IMR-90 (cell line): ENCODE data around the gene GPC6. TPM values are rescaled to one million over a fixed set of nuclear protein-coding genes. Genes with fewer than 3 reads are reported as not detected.

Source experiments
- ATAC-seq: fragments of 200-7000 bp; cut with Tn5 transposase; 2 replicates; pipeline ENCODE4 v1.9.1; 2020; ENCODE audit warnings: low read depth, mild to moderate bottlenecking, moderate library complexity
- BruUV-seq: library from RNA; stranded (reverse); fragments of 400-500 nt; replicated peaks from 2 replicates; lab custom pipeline; 2021; lab: Mats Ljungman, UMichigan
- CTCF ChIA-PET: fragments of 300-600 bp; formaldehyde crosslinking; extraction: SDS; loops from one replicate; lab custom pipeline; 2021; ENCODE audit warnings: antibody characterized with exemption; lab: Yijun Ruan, JAX
- POLR2A ChIA-PET: fragments of 300-600 bp; sonication (Branson Sonifier 250); formaldehyde crosslinking; loops from one replicate; lab custom pipeline; 2022; ENCODE audit warnings: antibody characterized with exemption; ENCODE audit not compliant: unreplicated experiment; lab: Charles Lee
- DNase-seq: peaks from one replicate; pipeline ENCODE4 v3.0.0; 2013
- H2AFZ ChIP-seq: replicated peaks from 2 replicates; pipeline ENCODE3; 2013; ENCODE audit warnings: low read length, mild to moderate bottlenecking; ENCODE audit not compliant: poor library complexity
- H2AK5ac ChIP-seq: 2 replicates; pipeline ENCODE4 v1.6.1; 2013; ENCODE audit warnings: low read depth, low read length, inconsistent platforms
- H2AK9ac ChIP-seq: replicated peaks from 2 replicates; pipeline ENCODE3; 2013; ENCODE audit warnings: mild to moderate bottlenecking, low read depth, low read length, moderate library complexity; ENCODE audit not compliant: poor library complexity
- H2BK120ac ChIP-seq: 2 replicates; pipeline ENCODE4 v1.6.1; 2013; ENCODE audit warnings: low read depth, low read length, inconsistent platforms
- H2BK15ac ChIP-seq: 3 replicates; pipeline ENCODE4 v1.6.1; 2013; ENCODE audit warnings: low read depth, low read length, inconsistent platforms
- H2BK20ac ChIP-seq: 2 replicates; pipeline ENCODE4 v1.6.1; 2013; ENCODE audit warnings: low read depth, mild to moderate bottlenecking, inconsistent platforms, low read length, moderate library complexity
- H2BK5ac ChIP-seq: 2 replicates; pipeline ENCODE4 v1.6.1; 2013; ENCODE audit warnings: mild to moderate bottlenecking, low read depth, low read length, inconsistent platforms; ENCODE audit not compliant: poor library complexity, severe bottlenecking
- H3K14ac ChIP-seq: replicated peaks from 2 replicates; pipeline ENCODE4 v1.6.1; 2013; ENCODE audit warnings: low read depth, low read length, inconsistent platforms
- H3K18ac ChIP-seq: 2 replicates; pipeline ENCODE4 v1.6.1; 2013; ENCODE audit warnings: low read depth, low read length, control low read depth
- H3K23ac ChIP-seq: 2 replicates; pipeline ENCODE4 v1.6.1; 2013; ENCODE audit warnings: low read depth, low read length, inconsistent platforms
- H3K27ac ChIP-seq: 2 replicates; pipeline ENCODE4 v1.5.1; 2013; ENCODE audit warnings: mild to moderate bottlenecking, control low read depth, low read length; ENCODE audit not compliant: insufficient read depth
- H3K27me3 ChIP-seq: 2 replicates; pipeline ENCODE4 v1.6.1; 2013; ENCODE audit warnings: low read length; ENCODE audit not compliant: control insufficient read depth, insufficient read depth
- H3K36me3 ChIP-seq: 2 replicates; pipeline ENCODE4 v1.6.1; 2013; ENCODE audit warnings: low read length, mixed read lengths; ENCODE audit not compliant: control insufficient read depth, insufficient read depth
- H3K4ac ChIP-seq: 2 replicates; pipeline ENCODE4 v1.6.1; 2013; ENCODE audit warnings: low read depth, low read length, inconsistent platforms
- H3K4me1 ChIP-seq: 2 replicates; pipeline ENCODE4 v1.6.1; 2013; ENCODE audit warnings: low read length, mixed read lengths; ENCODE audit not compliant: control insufficient read depth, insufficient read depth
- H3K4me2 ChIP-seq: 2 replicates; pipeline ENCODE4 v1.6.1; 2013; ENCODE audit warnings: low read depth, mild to moderate bottlenecking, control low read depth, low read length, moderate library complexity
- H3K4me3 ChIP-seq: 2 replicates; pipeline ENCODE4 v1.5.1; 2013; ENCODE audit warnings: low read depth, mild to moderate bottlenecking, control low read depth, low read length, moderate library complexity; ENCODE audit not compliant: insufficient read depth
- H3K56ac ChIP-seq: 2 replicates; pipeline ENCODE4 v1.6.1; 2013; ENCODE audit warnings: low read length, inconsistent platforms; ENCODE audit not compliant: insufficient read depth; ENCODE audit errors: extremely low read depth
- H3K79me1 ChIP-seq, 2 experiments: 2 replicates each; pipeline ENCODE4 v1.6.1; 2013; ENCODE audit warnings: low read length in 2 of 2, inconsistent platforms in 1 of 2, low read depth in 1 of 2
- H3K9ac ChIP-seq: 2 replicates; pipeline ENCODE4 v1.6.1; 2013; ENCODE audit warnings: low read depth, low read length, control low read depth
- H3K9me1 ChIP-seq: 2 replicates; pipeline ENCODE4 v1.6.1; 2013; ENCODE audit warnings: low read length, inconsistent platforms; ENCODE audit not compliant: insufficient read depth
- H3K9me3 ChIP-seq: 2 replicates; pipeline ENCODE4 v1.6.1; 2013; ENCODE audit warnings: low read length; ENCODE audit not compliant: control insufficient read depth, insufficient read depth
- H4K20me1 ChIP-seq: 2 replicates; pipeline ENCODE4 v1.6.1; 2013; ENCODE audit warnings: low read length, inconsistent platforms; ENCODE audit not compliant: insufficient read depth
- H4K5ac ChIP-seq: 2 replicates; pipeline ENCODE4 v1.6.1; 2013; ENCODE audit warnings: mild to moderate bottlenecking, low read depth, low read length, control low read depth
- H4K8ac ChIP-seq, 2 experiments: 2 replicates each; pipeline ENCODE4 v1.6.1; 2013; ENCODE audit warnings: low read depth in 2 of 2, low read length in 2 of 2, control low read depth in 1 of 2, inconsistent platforms in 1 of 2
- H4K91ac ChIP-seq: 2 replicates; pipeline ENCODE4 v1.6.1; 2013; ENCODE audit warnings: low read depth, low read length, inconsistent platforms; ENCODE audit not compliant: insufficient read depth
- FOS ChIP-seq: fragments of 150-350 bp; IDR thresholded peaks from 2 replicates; pipeline ENCODE4 v1.6.1; 2016; ENCODE audit warnings: low read depth, low read length
- WGBS, 2 experiments: methylation state at CpG; one replicate each; pipeline versions ENCODE4 v1.1.5 to v1.1.7; 2013; ENCODE audit warnings: missing lambda C conversion rate in 2 of 2; ENCODE audit not compliant: insufficient read length in 1 of 2; ENCODE audit errors: extremely low coverage in 2 of 2; 5-methylcytosine and 5-hydroxymethylcytosine counted together
- dilution Hi-C: fragments of 300-500 bp; cut with HindIII; formaldehyde crosslinking; loops from one replicate; pipeline ENCODE4 v1.14.3; 2018; ENCODE audit warnings: low sequenced_read_pairs; ENCODE audit not compliant: unreplicated experiment
- in situ Hi-C: fragments of 300-500 bp; cut with MboI; formaldehyde crosslinking; loops from 3 replicates; pipeline ENCODE4 v1.14.3; 2019; ENCODE audit warnings: low sequenced_read_pairs, inconsistent platforms, mixed read lengths
- intact Hi-C: fragments of 100-400 bp; cut with micrococcal nuclease; formaldehyde crosslinking; loops from 2 replicates; pipeline ENCODE4 v1.10.0; 2022
- polyA plus RNA-seq, 3 experiments: library from polyadenylated mRNA; depleted of rRNA; stranded (reverse); fragments of >200 nt; gene quantifications; 2 replicates each; pipeline ENCODE4 v1.2.3, GENCODE V29; 2012; ENCODE audit warnings: low replicate concordance in 1 of 3
- total RNA-seq: library from RNA; depleted of rRNA; stranded (reverse); fragments of >200 nt; gene quantifications from 2 replicates; pipeline ENCODE4 v1.2.3, GENCODE V29; 2012
- TF ChIP-seq, protein P1 (sequence below): fragments of 150-350 bp; IDR thresholded peaks from 2 replicates; pipeline ENCODE4 v1.6.1; 2017; ENCODE audit warnings: mild to moderate bottlenecking, antibody characterized with exemption, low read length, low read depth
- TF ChIP-seq, protein P2 (sequence below): conservative IDR thresholded peaks from 2 replicates; pipeline ENCODE4 v1.5.1; 2012; ENCODE audit warnings: mild to moderate bottlenecking, low read depth, low read length, improper control_type of control experiment

GPC6 gene
- total and polyA plus RNA-seq, 2 of the 4 experiments (the other 2 are of a cell fraction), result 14.9 to 39.4 TPM

DNA sequence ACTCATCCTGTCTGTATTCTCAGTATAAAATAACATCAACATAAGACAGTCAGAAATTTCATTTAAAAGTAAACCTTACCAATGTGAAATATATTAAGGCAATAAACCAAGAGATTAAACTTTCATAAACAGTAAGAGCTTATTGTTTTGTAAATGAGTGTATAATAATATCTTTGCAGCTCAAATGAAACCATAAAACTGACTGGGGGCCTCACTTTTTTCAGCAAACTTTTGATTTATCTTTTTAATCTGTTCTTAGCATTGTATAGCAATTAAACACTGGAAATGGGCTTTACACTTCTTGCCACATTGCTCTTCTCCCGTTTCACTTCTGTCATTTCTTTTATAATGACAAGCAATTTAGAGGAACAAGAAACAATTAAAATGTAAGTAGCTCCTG is 580.3 kb downstream of the GPC6 start:
- H3K79me1 ChIP-seq, result no peaks in the 10 kb centered on the region
- no peak overlapping the region for H4K5ac ChIP-seq
- DNase-seq, result no peak
- no peak overlapping the region for H2BK120ac ChIP-seq
- H3K9me1 ChIP-seq, result no peaks in the 10 kb centered on the region
- in situ Hi-C loops (no loop called here), dilution Hi-C loops (no loop called here), intact Hi-C loops (no loop called here)
- H3K4me2 ChIP-seq, result no peak overlapping the region
- POLR2A ChIA-PET, result no interaction called here
- no peaks in the 10 kb centered on the region for H3K36me3 ChIP-seq
- H2AFZ ChIP-seq, result no peak overlapping the region
- no peak overlapping the region for H4K8ac ChIP-seq
- no peak overlapping the region for H4K91ac ChIP-seq
- TF ChIP-seq, protein P1, sequence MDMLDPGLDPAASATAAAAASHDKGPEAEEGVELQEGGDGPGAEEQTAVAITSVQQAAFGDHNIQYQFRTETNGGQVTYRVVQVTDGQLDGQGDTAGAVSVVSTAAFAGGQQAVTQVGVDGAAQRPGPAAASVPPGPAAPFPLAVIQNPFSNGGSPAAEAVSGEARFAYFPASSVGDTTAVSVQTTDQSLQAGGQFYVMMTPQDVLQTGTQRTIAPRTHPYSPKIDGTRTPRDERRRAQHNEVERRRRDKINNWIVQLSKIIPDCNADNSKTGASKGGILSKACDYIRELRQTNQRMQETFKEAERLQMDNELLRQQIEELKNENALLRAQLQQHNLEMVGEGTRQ, result no peak
- TF ChIP-seq, protein P2, sequence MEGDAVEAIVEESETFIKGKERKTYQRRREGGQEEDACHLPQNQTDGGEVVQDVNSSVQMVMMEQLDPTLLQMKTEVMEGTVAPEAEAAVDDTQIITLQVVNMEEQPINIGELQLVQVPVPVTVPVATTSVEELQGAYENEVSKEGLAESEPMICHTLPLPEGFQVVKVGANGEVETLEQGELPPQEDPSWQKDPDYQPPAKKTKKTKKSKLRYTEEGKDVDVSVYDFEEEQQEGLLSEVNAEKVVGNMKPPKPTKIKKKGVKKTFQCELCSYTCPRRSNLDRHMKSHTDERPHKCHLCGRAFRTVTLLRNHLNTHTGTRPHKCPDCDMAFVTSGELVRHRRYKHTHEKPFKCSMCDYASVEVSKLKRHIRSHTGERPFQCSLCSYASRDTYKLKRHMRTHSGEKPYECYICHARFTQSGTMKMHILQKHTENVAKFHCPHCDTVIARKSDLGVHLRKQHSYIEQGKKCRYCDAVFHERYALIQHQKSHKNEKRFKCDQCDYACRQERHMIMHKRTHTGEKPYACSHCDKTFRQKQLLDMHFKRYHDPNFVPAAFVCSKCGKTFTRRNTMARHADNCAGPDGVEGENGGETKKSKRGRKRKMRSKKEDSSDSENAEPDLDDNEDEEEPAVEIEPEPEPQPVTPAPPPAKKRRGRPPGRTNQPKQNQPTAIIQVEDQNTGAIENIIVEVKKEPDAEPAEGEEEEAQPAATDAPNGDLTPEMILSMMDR, result no peak
- no peak for TF ChIP-seq FOS
- BruUV-seq, result no TSS peak
- no peak overlapping the region for H3K56ac ChIP-seq
- H3K27me3 ChIP-seq, result no peaks in the 10 kb centered on the region
- no peaks in the 10 kb centered on the region; the same call in 1 of the 2 replicates for H3K4me1 ChIP-seq
- no peak overlapping the region for H3K27ac ChIP-seq
- H2BK20ac ChIP-seq, result no peak overlapping the region
- no CpG with 5 or more reads among the region's 1 CpG for WGBS, 2 experiments
- no peaks in the 10 kb centered on the region for H3K9me3 ChIP-seq
- CTCF ChIA-PET, result no interaction called here
- H3K9ac ChIP-seq, result no peak overlapping the region
- no peak overlapping the region for H2BK5ac ChIP-seq
- no peak overlapping the region for H3K23ac ChIP-seq
- no peak for ATAC-seq
- no peak overlapping the region for H2AK5ac ChIP-seq
- no peaks in the 10 kb centered on the region for H4K20me1 ChIP-seq
- no peak overlapping the region for H3K4ac ChIP-seq
- no peak overlapping the region for H3K14ac ChIP-seq
- H2AK9ac ChIP-seq, result no peak overlapping the region
- no peak overlapping the region for H3K18ac ChIP-seq
- no peak overlapping the region for H3K4me3 ChIP-seq
- no peak overlapping the region for H2BK15ac ChIP-seq
